Ishikawa (cell line): ENCODE results near the gene RFX6.

Experiments used
- CEBPB ChIP-seq: IDR thresholded peaks from 2 replicates; pipeline ENCODE4 v1.6.1; 2012
- CREB1 ChIP-seq: IDR thresholded peaks from 2 replicates; pipeline ENCODE4 v1.6.1; 2012; ENCODE audit warnings: low read depth
- EGR1 ChIP-seq: IDR thresholded peaks from 2 replicates; pipeline ENCODE4 v1.6.1; 2012
- EP300 ChIP-seq: IDR thresholded peaks from 2 replicates; pipeline ENCODE4 v1.6.1; 2012; ENCODE audit warnings: borderline replicate concordance
- FOXM1 ChIP-seq: IDR thresholded peaks from 2 replicates; pipeline ENCODE4 v1.6.1; 2012; ENCODE audit warnings: low read depth, borderline replicate concordance
- NFIC ChIP-seq: IDR thresholded peaks from 2 replicates; pipeline ENCODE4 v1.6.1; 2012
- RAD21 ChIP-seq: IDR thresholded peaks from 2 replicates; pipeline ENCODE4 v1.6.1; 2012; ENCODE audit warnings: low read depth
- TAF1 ChIP-seq: IDR thresholded peaks from 2 replicates; pipeline ENCODE4 v1.6.1; 2012; ENCODE audit warnings: low read depth, mild to moderate bottlenecking
- TCF12 ChIP-seq: IDR thresholded peaks from 2 replicates; pipeline ENCODE4 v1.6.1; 2012; ENCODE audit warnings: low read depth
- TEAD4 ChIP-seq: IDR thresholded peaks from 2 replicates; pipeline ENCODE4 v1.6.1; 2012
- YY1 ChIP-seq: IDR thresholded peaks from 2 replicates; pipeline ENCODE4 v1.6.1; 2012; ENCODE audit warnings: low read depth
- ZBTB7A ChIP-seq: IDR thresholded peaks from 2 replicates; pipeline ENCODE4 v1.6.1; 2012; ENCODE audit warnings: low read depth
- TF ChIP-seq, protein P1 (sequence below): IDR thresholded peaks from 2 replicates; pipeline ENCODE4 v1.6.1; 2012; ENCODE audit warnings: low read depth, mild to moderate bottlenecking
- TF ChIP-seq, protein P2 (sequence below): IDR thresholded peaks from 2 replicates; pipeline ENCODE4 v1.6.1; 2012
- TF ChIP-seq, protein P3 (sequence below): IDR thresholded peaks from 2 replicates; pipeline ENCODE4 v1.6.1; 2012

Gene RFX6

DNA sequence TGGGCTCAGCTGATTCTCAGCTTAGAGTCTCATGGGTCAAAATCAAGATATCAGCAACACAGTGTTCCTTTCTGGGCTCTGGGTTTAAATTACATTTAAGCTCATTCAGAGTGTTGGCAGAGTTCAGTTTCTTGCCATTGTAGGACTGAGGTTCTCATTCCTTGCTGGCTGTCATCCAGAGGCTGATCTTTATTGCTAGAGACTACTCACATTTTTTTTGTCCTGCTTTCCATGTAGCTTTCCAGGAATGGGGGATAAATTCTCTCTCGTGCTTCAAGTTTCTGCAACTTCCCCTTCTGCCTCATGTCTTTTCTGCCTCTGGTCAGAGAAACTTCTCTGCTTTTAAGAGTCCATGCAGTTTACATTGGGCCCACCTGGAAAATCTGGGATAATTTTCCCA is 86.9 kb downstream of the RFX6 start:
- TF ChIP-seq CREB1: no peak
- TF ChIP-seq NFIC: no peak
- no peak for TF ChIP-seq EP300
- TF ChIP-seq TCF12: no peak
- TF ChIP-seq, protein P1, sequence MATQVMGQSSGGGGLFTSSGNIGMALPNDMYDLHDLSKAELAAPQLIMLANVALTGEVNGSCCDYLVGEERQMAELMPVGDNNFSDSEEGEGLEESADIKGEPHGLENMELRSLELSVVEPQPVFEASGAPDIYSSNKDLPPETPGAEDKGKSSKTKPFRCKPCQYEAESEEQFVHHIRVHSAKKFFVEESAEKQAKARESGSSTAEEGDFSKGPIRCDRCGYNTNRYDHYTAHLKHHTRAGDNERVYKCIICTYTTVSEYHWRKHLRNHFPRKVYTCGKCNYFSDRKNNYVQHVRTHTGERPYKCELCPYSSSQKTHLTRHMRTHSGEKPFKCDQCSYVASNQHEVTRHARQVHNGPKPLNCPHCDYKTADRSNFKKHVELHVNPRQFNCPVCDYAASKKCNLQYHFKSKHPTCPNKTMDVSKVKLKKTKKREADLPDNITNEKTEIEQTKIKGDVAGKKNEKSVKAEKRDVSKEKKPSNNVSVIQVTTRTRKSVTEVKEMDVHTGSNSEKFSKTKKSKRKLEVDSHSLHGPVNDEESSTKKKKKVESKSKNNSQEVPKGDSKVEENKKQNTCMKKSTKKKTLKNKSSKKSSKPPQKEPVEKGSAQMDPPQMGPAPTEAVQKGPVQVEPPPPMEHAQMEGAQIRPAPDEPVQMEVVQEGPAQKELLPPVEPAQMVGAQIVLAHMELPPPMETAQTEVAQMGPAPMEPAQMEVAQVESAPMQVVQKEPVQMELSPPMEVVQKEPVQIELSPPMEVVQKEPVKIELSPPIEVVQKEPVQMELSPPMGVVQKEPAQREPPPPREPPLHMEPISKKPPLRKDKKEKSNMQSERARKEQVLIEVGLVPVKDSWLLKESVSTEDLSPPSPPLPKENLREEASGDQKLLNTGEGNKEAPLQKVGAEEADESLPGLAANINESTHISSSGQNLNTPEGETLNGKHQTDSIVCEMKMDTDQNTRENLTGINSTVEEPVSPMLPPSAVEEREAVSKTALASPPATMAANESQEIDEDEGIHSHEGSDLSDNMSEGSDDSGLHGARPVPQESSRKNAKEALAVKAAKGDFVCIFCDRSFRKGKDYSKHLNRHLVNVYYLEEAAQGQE: no peak
- no peak for TF ChIP-seq RAD21
- TF ChIP-seq CEBPB: no peak
- no peak for TF ChIP-seq TAF1
- TF ChIP-seq EGR1: no peak
- no peak for TF ChIP-seq TEAD4
- TF ChIP-seq, protein P2, sequence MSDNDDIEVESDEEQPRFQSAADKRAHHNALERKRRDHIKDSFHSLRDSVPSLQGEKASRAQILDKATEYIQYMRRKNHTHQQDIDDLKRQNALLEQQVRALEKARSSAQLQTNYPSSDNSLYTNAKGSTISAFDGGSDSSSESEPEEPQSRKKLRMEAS: no peak
- TF ChIP-seq ZBTB7A: no peak

DNA sequence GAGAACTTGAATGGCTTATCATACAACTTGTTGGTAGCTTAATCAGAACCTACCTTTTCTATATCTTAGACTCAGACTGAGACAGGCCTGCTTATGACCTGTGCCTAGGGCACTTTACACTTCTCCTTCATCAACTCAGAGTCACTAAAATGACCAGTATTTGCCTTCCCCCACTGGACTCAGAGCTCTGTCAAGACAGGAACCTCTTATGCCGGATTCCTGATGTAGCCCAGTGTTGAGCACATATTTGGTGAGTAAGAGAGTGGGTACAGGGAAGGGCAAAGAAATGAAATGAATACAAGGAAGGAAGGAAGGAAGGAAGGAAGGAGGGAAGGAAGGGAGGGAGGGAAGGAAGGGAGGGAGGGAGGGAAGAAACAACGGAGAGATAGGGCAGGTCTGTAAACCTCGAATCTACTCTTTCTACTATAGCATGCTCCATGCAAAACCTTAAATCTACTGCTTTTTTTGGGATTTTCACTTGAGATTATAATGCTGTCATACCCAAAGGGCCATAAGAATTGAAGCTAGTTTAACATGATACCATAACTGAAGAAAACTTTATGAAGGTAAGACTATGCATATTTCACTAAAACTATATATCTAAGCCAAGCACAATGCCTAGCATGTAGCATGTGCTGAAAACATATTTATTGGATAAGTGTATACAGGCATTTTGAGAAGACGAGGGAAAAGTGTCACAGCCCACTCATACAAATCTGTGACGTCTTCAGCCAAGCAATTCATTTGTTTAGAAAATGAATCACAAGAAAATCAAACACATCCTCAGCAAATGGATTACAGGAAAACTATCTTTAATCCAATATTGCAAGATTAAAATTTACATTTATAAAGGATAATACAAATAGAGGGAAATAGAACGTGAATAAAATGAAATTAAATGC is 89.9 kb downstream of the RFX6 start:
- no peak for TF ChIP-seq NFIC
- no peak for TF ChIP-seq EGR1
- TF ChIP-seq RAD21: no peak
- TF ChIP-seq, protein P1: no peak
- no peak for TF ChIP-seq TCF12
- no peak for TF ChIP-seq CEBPB
- TF ChIP-seq FOXM1: no peak

DNA sequence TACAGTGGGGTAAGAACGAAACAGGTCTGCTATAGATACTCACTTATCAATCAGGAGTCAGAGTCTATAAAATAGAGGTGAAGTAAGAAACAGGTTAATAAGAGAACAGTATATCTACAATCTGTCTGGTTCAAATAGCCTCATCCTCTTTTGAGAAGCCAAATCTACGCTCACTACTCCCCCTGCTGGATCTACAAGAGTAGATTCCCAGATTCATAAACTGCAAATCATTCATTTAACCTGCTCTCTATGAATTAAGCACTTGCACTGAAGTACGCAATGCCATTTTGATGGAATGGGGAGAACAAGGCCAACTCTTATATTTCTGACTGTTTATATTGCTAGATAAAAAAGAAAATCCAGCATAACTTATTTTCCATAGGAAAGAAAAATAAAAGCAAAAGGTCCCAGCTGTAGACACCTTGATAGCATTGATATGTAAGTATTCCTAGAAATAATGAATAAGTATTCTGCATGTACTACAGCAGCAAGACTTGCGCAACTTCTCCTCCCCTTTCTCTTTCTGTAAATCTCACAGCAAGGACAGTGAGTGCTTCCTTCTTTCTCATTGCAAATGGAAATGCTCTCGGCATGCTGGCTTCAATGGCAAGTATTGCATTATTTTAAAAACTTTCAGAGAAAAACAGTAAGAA is 92.3 kb downstream of the RFX6 start:
- TF ChIP-seq YY1: no peak
- TF ChIP-seq, protein P1: no peak
- TF ChIP-seq RAD21: peak; percentile 63
- no peak for TF ChIP-seq FOXM1

DNA sequence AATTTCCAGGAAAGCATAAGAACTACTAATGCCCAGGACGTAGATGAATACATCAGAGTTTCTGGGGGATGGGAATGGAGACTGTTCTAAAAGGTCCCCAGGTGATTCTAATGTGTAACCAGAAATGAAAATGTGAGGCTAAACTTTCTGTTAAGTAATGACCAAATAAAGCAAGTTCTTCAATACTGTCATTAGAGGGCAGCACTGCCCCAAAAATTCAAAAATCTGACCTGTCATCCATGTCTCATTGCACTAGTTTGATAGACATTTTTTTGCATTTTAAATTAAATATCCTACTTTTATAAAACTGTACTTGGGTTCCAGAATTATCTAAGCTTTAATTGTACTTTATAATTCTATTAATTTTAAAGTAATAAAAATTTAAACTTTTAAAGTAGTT is 94.9 kb downstream of the RFX6 start:
- peak; percentile 75 for TF ChIP-seq RAD21
- TF ChIP-seq, protein P2: no peak

DNA sequence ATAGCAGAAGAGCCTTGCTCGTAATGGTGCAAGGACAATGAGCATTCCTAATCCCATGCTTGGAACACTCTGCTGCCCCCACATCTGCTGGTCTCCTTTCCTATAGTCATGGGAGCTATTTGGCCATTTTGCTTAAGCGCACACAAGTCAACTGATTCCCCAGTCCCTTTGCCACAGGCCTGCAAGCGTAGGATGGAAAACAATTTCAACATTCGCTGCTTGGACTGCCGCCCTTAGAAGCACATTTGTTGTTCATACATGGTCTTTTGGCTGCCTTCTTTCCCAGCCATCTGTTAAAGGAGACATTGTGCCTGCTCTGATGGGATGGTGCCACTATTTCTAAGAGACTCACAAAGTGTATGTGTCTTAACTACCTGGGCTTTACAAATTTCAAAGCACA is 96.9 kb downstream of the RFX6 start:
- TF ChIP-seq RAD21 (no peak), EGR1 (no peak), CREB1 (no peak), EP300 (no peak), ZBTB7A (no peak), NFIC (no peak), FOXM1 (no peak)
- TF ChIP-seq, protein P1: no peak
- TF ChIP-seq, protein P3, sequence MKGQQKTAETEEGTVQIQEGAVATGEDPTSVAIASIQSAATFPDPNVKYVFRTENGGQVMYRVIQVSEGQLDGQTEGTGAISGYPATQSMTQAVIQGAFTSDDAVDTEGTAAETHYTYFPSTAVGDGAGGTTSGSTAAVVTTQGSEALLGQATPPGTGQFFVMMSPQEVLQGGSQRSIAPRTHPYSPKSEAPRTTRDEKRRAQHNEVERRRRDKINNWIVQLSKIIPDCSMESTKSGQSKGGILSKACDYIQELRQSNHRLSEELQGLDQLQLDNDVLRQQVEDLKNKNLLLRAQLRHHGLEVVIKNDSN: no peak
